ENCODE results near the gene CHFR. TPM values are rescaled to one million over a fixed set of nuclear protein-coding genes. Genes with fewer than 3 reads are reported as not detected.
"Not testable (repeated sequence)": the region's sequence is repeated elsewhere in the genome, so short reads cannot be mapped to it uniquely, and the experiment has no call there.

Gene CHFR
- total RNA-seq, 2 experiments from 2014 or later: 93.6 to 96.1 TPM

DNA sequence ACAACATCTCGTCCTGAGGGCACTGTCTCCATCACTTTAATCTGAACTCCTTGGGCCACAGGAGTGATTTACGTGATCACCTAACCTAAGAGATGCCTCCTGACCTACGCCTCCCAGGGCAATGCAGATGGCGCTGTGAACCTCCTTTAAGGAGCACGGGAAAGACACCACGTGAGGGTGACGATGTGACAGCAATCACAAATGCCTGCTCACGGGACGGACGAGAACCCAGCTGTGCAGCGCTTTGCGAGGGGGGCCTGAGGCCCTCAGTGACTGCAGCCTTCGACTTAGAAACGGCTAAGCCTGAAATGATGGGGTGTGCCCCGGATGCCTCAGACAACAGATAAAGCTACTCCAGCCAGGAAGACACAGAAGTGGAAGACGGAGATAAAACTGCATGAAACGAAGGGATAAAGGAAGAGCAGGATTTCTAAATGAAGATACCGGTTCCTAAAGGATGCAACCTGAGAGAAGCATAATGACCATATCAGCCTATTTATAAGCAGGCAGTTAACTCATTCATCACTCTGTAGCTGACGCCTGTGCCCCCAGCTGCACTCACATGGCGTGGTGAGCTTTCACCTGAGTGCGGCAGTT lies 44.9 kb downstream of the CHFR start:
- Mint-ChIP-seq H3K4me3 (no peak overlapping the region), H3K36me3 (peaks cover 34% of the 10 kb centered on the region), H3K27me3 (no peaks in the 10 kb centered on the region), H3K4me1 (peaks cover 6% of the 10 kb centered on the region), H3K27ac (peak overlapping the region; percentile 6), H3K9me3 (no peaks in the 10 kb centered on the region)
- no peak for DNase-seq
- POLR2A ChIA-PET: interaction anchor here (1.4 kb wide), 1 partner anchor 62 kb away, joined by 3 read pairs; no protein-coding TSS in a partner anchor
- no peak for ATAC-seq (ENCODE audit: low read depth)

DNA sequence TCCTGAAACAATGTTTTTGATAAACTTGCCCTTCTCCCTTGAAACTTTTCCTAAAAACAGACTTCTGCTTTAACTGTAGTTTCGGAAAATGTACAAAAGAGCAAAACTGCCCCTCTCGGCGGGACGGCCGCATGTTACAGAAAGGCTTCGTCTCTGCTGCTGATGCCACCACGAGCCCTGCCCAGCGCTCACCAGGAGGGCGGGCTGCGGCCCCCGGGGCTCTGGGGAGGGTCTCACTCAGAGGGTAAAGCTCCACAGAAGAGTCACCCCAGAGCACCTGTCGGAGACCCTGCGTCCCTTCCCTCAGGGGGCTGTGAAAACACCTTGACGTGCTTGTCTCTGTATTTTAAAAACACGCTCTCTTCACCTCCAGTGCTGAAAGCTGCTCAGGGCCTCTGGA lies 46.3 kb downstream of the CHFR start:
- H3K4me1 Mint-ChIP-seq: peaks cover 16% of the 10 kb centered on the region
- H3K9me3 Mint-ChIP-seq: no peaks in the 10 kb centered on the region
- ATAC-seq (ENCODE audit: low read depth) (no peak), DNase-seq (no peak)
- POLR2A ChIA-PET: no interaction called here
- no peak overlapping the region for H3K27ac Mint-ChIP-seq
- H3K4me3 Mint-ChIP-seq: no peak overlapping the region
- no peaks in the 10 kb centered on the region for H3K27me3 Mint-ChIP-seq
- peaks cover 34% of the 10 kb centered on the region for H3K36me3 Mint-ChIP-seq

DNA sequence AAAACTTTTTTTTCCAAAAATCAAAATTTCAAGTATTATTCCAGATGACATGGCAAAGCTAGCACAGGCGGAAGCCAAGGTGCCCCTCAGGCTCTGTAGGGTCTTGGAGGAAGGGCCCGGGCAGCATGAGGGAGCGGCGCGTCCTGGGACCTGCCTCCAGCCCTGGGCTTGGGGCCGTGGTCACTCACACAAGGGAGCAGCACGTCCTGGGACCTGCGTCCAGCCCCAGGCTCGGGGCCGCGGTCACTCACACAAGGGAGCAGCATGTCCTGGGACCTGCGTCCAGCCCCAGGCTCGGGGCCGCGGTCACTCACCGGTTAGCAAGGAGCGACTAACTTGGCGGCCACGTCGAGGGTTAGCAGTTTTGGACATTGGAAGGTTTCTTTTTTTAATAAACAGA lies 46.9 kb downstream of the CHFR start:
- peaks cover 31% of the 10 kb centered on the region for H3K36me3 Mint-ChIP-seq

DNA sequence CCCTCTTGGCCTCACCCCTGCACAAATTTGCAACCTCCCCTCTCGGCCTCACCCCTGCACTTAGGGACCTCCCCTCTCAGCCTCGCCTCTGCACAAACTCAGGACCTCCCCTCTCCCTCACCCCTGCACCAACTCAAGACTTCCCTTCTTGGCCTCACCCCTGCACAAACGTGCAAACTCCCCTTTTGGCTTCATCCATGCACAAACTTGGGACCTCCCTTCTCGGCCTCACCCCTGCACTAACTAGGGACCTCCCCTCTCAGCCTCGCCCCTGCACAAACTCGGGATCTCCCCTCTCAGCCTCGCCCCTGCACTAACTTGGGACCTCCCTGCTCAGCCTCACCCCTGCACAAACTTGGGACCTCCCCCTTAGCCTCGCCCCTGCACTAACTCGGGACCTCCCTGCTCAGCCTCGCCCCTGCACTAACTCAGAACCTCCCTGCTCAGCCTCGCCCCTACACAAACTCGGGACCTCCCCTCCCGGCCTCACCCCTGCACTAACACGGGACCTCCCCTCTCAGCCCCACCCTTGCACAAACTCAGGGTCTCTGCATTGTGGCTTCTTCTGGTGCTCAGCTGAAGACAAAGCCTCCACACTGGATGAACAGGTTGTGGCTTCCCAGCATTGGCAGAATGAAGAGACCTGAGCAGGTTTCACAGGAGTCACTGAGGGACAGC lies 47.7 kb downstream of the CHFR start:
- H3K9me3 Mint-ChIP-seq: no peaks in the 10 kb centered on the region
- no peaks in the 10 kb centered on the region for H3K27me3 Mint-ChIP-seq
- peak overlapping the region; percentile 25 for H3K27ac Mint-ChIP-seq
- ATAC-seq (ENCODE audit: low read depth): no peak
- H3K4me1 Mint-ChIP-seq: peaks cover 23% of the 10 kb centered on the region
- DNase-seq: no peak
- H3K4me3 Mint-ChIP-seq: no peak overlapping the region
- H3K36me3 Mint-ChIP-seq: peaks cover 34% of the 10 kb centered on the region
- POLR2A ChIA-PET: no interaction called here

More for the DNA sequence above, 46.9 kb downstream of the CHFR start:
- H3K27me3 Mint-ChIP-seq: no peaks in the 10 kb centered on the region
- H3K4me3 Mint-ChIP-seq: no peak overlapping the region
- H3K9me3 Mint-ChIP-seq: no peaks in the 10 kb centered on the region
- POLR2A ChIA-PET: no interaction called here
- ATAC-seq (ENCODE audit: low read depth) (no peak), DNase-seq (no peak)
- H3K27ac Mint-ChIP-seq: no peak overlapping the region
- peaks cover 16% of the 10 kb centered on the region for H3K4me1 Mint-ChIP-seq

DNA sequence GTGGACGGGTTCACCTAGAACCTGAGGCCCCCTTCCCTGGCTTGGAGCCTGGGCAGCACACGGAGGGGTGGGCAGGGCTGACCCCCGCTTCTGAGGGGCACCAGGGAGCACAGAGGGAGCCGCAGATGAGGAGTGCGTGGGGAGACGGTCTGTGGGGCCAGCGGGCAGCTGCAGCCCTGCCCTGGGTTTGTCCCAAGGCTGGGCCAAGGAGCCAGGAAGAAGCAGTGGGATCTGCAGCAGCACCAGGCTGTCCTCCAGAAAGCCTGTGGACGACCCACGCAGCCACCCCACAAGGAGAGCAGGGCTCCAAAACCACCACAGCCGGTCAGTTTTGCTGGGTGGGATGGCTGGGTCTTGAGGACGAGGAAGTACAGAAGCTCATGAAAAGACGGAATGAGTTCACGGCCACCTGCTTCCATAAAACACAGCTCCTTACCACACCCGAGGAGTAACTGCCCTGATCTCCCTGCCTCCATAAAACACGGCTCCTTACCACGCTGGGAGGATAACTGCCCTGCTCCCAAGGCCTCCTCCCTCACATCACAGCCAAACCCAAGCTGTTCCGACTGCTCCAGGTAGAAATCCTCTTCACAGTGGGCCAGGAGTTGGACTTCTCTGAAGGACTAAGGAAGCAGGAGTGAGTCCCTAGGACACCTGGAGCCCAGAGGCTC lies 48.9 kb downstream of the CHFR start:
- Mint-ChIP-seq H3K4me1 (peaks cover 35% of the 10 kb centered on the region), H3K27ac (peak overlapping the region; percentile 73), H3K9me3 (no peaks in the 10 kb centered on the region), H3K4me3 (no peak overlapping the region), H3K36me3 (peaks cover 36% of the 10 kb centered on the region), H3K27me3 (no peaks in the 10 kb centered on the region)
- DNase-seq: no peak
- no peak for ATAC-seq (ENCODE audit: low read depth)
- POLR2A ChIA-PET: interaction anchor here (0.7 to 3.2 kb wide), 3 partner anchors 10 to 29 kb away, joined by 3 to 26 read pairs (median 5); partner anchors contain the start of gene GOLGA3

DNA sequence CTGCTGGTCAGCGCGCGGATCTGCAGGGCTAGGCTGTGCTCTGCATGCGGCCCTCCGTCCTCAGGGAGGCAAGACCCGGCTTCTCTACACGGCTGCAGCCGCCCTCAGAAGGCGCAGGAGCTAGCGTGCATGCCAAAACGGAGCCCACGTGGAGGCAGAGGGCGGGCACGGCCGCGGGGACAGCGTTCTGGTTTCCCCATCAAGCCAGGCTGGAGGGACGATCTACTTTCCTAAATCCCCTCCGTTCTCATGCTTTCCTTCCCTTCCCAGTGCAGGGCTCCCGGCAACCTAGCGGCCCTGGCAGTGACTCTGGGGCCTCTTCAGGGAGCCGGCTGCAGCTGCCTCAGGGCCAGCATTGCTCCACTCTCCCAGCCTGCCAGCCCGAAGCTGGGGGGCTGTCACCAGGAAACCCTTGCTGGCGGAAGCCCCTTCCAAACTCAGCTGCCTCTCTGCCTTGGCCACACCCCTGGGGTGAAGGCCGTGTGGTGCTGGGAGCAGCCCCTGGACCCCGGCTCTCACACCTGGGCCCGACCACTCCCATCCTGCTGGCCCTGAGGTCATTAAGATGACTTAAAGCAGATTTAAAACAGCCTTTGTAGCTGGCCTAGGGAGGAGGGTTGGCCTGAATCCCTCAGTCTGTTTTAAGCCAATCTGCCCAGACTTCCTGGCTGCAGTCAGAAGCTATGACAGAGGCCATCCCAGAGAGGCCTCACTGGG lies 49.6 kb downstream of the CHFR start:
- Mint-ChIP-seq H3K27ac (peak overlapping the region; percentile 89), H3K27me3 (no peaks in the 10 kb centered on the region), H3K9me3 (no peaks in the 10 kb centered on the region), H3K4me1 (peaks cover 38% of the 10 kb centered on the region), H3K4me3 (peak overlapping the region; percentile 32), H3K36me3 (peaks cover 40% of the 10 kb centered on the region)
- ATAC-seq (ENCODE audit: low read depth) (no peak), DNase-seq (no peak)
- POLR2A ChIA-PET: interaction anchor here (0.9 to 3.2 kb wide), 4 partner anchors 10 to 30 kb away, joined by 3 to 26 read pairs (median 4); partner anchors contain the start of gene GOLGA3

DNA sequence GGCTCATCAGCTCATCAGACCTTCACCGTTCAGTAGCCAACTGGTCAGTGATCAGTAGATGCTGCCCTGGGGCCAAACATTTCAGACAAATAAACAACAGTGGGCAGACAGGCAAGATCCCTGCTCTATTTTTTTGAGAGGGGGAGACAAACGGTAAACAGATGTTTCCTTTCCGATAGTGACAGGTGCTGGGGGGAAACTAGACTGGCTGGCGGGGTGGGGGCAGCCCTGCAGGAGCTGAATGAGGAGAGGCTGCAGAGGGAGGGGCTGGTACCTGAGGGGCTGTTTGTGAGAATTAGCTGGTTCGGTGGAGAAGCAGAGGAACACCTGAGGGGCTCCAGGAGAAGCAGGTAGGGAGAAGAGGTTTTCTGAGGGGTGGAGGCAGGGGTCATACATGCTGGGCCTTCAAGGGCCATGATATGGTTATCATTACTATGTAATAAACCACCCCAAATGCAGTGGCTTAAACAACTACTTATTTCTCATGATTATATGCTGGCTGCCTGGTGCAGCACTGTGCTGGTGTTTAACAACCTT lies 50.5 kb downstream of the CHFR start:
- H3K36me3 Mint-ChIP-seq: peaks cover 43% of the 10 kb centered on the region
- POLR2A ChIA-PET: interaction anchor here (0.9 to 3.2 kb wide), 4 partner anchors 9 to 51 kb away, joined by 3 to 26 read pairs (median 4); partner anchors contain the start of genes CHFR and GOLGA3
- no peaks in the 10 kb centered on the region for H3K27me3 Mint-ChIP-seq
- H3K4me3 Mint-ChIP-seq: peak overlapping the region; percentile 86
- ATAC-seq (ENCODE audit: low read depth) (no peak), DNase-seq (no peak)
- H3K9me3 Mint-ChIP-seq: no peaks in the 10 kb centered on the region
- peaks cover 38% of the 10 kb centered on the region for H3K4me1 Mint-ChIP-seq
- H3K27ac Mint-ChIP-seq: peak overlapping the region; percentile 89

DNA sequence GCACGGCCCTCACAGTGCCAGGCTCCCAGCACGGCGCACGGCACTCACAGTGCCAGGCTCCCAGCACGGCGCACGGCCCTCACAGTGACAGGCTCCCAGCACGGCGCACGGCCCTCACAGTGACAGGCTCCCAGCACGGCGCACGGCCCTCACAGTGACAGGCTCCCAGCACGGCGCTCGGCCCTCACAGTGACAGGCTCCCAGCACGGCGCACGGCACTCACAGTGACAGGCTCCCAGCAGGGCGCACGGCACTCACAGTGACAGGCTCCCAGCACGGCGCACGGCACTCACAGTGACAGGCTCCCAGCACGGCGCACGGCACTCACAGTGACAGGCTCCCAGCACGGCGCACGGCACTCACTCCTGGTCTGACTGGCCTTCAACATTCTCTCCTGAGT lies 51.2 kb downstream of the CHFR start:
- POLR2A ChIA-PET: interaction anchor here (1.0 to 3.2 kb wide), 2 partner anchors 8 to 51 kb away, joined by 3 to 26 read pairs; partner anchors contain the start of genes CHFR and GOLGA3
- not testable (repeated sequence) for H3K27me3 Mint-ChIP-seq; H3K9me3 Mint-ChIP-seq; ATAC-seq (ENCODE audit: low read depth)
- DNase-seq: peak; percentile 61
- H3K4me1 Mint-ChIP-seq: peaks cover 38% of the 10 kb centered on the region
- H3K27ac Mint-ChIP-seq: peak overlapping the region; percentile 89
- H3K36me3 Mint-ChIP-seq: peaks cover 39% of the 10 kb centered on the region
- peak overlapping the region; percentile 86 for H3K4me3 Mint-ChIP-seq

DNA sequence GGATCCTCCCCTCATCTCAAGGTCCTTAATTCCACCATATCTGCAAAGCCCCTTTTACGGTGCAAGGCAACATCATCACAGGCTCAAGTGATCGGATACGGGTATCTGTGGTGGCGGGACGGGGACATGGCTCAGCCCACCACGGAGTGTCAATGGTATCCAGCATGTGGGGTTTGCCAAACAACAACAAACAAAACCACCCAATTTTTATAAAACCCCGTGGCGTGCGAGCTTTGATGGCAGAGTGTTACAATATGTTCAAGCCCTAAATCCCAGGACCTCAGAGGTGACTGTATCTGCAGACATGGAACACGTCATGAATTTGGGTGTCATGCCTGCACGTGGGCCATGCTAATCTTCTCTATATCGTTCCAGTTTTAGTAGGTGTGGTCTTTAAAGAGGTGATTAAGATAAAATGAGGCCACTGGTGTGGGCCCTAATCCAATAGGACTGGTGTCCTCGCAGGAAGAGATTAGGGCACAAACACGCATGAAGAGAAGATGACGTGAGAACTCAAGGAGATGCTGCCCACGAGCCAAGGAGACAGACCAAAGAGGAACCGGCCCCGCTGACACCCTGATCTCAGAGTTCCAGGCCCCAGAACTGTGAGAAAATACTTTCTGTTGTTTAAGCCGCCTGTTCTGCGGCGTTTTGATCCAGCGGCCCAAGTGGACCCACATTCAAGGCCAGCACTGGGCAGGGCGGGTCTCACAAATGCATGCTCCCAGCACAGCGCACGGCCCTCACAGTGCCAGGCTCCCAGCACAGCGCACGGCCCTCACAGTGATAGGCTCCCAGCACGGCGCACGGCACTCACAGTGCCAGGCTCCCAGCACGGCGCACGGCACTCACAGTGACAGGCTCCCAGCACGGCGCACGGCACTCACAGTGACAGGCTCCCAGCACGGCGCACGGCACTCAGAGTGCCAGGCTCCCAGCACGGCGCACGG lies 52.1 kb downstream of the CHFR start:
- POLR2A ChIA-PET: interaction anchor here (0.6 to 2.1 kb wide), 10 partner anchors 11 to 347 kb away, joined by 3 to 20 read pairs (median 6); partner anchors contain the start of gene CHFR
- ATAC-seq (ENCODE audit: low read depth) (no peak), DNase-seq (no peak)
- Mint-ChIP-seq H3K36me3 (peaks cover 41% of the 10 kb centered on the region), H3K4me3 (peak overlapping the region; percentile 80), H3K27me3 (no peaks in the 10 kb centered on the region), H3K27ac (peak overlapping the region; percentile 93), H3K9me3 (no peaks in the 10 kb centered on the region), H3K4me1 (peaks cover 38% of the 10 kb centered on the region)

DNA sequence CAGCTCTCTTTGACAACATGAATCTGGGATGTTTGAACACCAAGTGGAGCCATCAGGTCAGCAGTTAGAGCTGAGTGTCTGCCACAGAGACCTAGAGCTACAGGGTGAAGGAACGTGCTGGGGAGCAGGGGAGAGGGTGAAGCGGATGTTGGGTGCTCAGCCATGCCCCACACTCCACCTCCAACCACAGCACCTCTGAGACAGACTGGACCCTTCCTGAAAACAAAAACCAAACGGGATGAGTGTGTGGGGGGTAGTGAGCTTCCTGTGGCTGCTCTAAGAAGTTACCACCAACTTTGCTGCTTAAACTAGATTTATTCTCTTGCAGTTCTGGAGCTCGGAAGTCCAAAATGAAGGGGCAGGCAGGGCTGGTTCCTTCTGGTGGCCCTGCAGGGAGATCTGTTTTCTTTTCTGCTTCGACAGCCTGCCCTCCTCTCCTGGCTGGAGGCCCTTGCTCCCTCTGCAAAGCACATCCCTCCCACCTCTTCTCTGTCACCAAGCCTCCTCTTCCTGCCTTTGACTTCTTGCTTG lies 53.2 kb downstream of the CHFR start:
- H3K9me3 Mint-ChIP-seq: no peaks in the 10 kb centered on the region
- DNase-seq (peak; percentile 67), ATAC-seq (ENCODE audit: low read depth) (peak; percentile 84)
- H3K4me1 Mint-ChIP-seq: peaks cover 41% of the 10 kb centered on the region
- peak overlapping the region; percentile 80 for H3K4me3 Mint-ChIP-seq
- no peaks in the 10 kb centered on the region for H3K27me3 Mint-ChIP-seq
- POLR2A ChIA-PET: interaction anchor here (0.6 to 2.1 kb wide), 18 partner anchors 12 to 346 kb away, joined by 3 to 20 read pairs (median 4); partner anchors contain the start of genes ANKLE2, CHFR and PGAM5
- H3K27ac Mint-ChIP-seq: peak overlapping the region; percentile 93
- peaks cover 31% of the 10 kb centered on the region for H3K36me3 Mint-ChIP-seq

DNA sequence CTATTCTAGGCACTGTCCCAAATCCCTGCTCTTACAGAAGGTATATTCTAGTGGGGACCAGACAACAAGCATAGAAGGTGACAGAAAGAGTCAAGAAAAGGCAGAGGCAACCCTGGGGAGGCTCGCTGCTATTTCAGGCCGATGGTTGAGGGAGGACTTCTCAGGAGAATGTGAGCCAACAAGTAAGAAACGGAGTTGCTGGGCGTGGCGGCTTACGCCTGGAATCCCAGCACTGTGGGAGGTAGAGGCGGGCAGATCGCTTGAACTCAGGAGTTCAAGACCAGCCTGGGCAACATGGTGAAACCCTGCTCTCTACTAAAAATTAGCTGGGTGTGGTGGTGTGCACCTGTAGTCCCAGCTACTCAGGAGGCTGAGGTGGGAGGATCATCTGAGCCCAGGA lies 54.1 kb downstream of the CHFR start:
- Mint-ChIP-seq H3K4me1 (peaks cover 37% of the 10 kb centered on the region), H3K9me3 (no peaks in the 10 kb centered on the region), H3K4me3 (peak overlapping the region; percentile 44), H3K27ac (peak overlapping the region; percentile 93), H3K36me3 (peaks cover 27% of the 10 kb centered on the region), H3K27me3 (no peaks in the 10 kb centered on the region)
- POLR2A ChIA-PET: interaction anchor here (0.9 to 2.1 kb wide), 5 partner anchors 40 to 76 kb away, joined by 3 to 20 read pairs (median 6); partner anchors contain the start of gene CHFR
- ATAC-seq (ENCODE audit: low read depth): no peak
- no peak for DNase-seq

Data from activated naive CD8-positive, alpha-beta T cell treated with anti-CD3 and anti-CD28 coated beads, Interleukin-2, amount 10 ng/mL, durations not matched to agents 7 days and 5 days (primary cell).